Loucy (cell line): ENCODE data around the gene TEX47.

Experiments used
- EZH2phosphoT487 ChIP-seq: fragments of 200-600 bp; IDR thresholded peaks from 2 replicates; pipeline ENCODE4 v1.6.1; 2018; ENCODE audit warnings: antibody characterized with exemption, mild to moderate bottlenecking, moderate library complexity, borderline replicate concordance
- TF ChIP-seq, protein P1 (sequence below): fragments of 200-600 bp; sonication (generic); conservative IDR thresholded peaks from 2 replicates; pipeline ENCODE4 v1.5.1; 2014; ENCODE audit warnings: mild to moderate bottlenecking, antibody characterized with exemption, low read length

DNA sequence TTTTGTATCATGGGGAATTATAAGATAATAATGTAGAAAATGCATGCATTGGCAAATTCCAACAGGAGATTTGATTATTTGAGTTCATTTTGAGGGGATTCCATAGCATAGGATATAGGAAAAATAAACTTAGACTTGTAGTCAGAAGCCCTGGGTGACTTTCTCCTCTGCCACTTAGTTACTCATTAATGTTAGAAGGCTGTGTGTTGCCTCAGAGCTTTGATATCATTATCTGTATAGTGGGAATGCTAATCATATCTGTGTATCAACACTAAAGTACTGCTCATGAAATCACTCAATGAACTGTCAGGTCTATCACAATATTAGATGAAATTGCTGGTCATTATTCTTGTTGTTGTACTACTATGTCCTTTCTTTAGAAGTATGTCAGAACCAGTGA lies 23.0 kb upstream of the TEX47 start:
- TF ChIP-seq, protein P1, sequence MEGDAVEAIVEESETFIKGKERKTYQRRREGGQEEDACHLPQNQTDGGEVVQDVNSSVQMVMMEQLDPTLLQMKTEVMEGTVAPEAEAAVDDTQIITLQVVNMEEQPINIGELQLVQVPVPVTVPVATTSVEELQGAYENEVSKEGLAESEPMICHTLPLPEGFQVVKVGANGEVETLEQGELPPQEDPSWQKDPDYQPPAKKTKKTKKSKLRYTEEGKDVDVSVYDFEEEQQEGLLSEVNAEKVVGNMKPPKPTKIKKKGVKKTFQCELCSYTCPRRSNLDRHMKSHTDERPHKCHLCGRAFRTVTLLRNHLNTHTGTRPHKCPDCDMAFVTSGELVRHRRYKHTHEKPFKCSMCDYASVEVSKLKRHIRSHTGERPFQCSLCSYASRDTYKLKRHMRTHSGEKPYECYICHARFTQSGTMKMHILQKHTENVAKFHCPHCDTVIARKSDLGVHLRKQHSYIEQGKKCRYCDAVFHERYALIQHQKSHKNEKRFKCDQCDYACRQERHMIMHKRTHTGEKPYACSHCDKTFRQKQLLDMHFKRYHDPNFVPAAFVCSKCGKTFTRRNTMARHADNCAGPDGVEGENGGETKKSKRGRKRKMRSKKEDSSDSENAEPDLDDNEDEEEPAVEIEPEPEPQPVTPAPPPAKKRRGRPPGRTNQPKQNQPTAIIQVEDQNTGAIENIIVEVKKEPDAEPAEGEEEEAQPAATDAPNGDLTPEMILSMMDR: no peak
- no peak for TF ChIP-seq EZH2phosphoT487
